Mesothelial cell of epicardium (in vitro differentiated cells): Measurements from ENCODE around the gene GCK. TPM values are rescaled to one million over a fixed set of nuclear protein-coding genes. Genes with fewer than 3 reads are reported as not detected.
A peak's percentile ranks its signal among the peaks of the same experiment; 100 is the strongest.

Experiments
- DNase-seq, 2 experiments: peaks; one replicate each; pipeline ENCODE4 v3.0.0; 2021; ENCODE audit warnings: low spot score in 2 of 2; ENCODE audit not compliant: unreplicated experiment in 2 of 2
- H3K27ac Mint-ChIP-seq: 2 replicates; pipeline ENCODE4 v1.8.0; 2021; ENCODE audit warnings: mixed read lengths
- H3K27me3 Mint-ChIP-seq: 2 replicates; pipeline ENCODE4 v1.8.0; 2021; ENCODE audit warnings: low read depth, mixed read lengths
- H3K36me3 Mint-ChIP-seq: 2 replicates; pipeline ENCODE4 v1.8.0; 2021; ENCODE audit warnings: mixed read lengths
- H3K4me1 Mint-ChIP-seq: 2 replicates; pipeline ENCODE4 v1.8.0; 2021; ENCODE audit warnings: mixed read lengths
- H3K4me3 Mint-ChIP-seq: 2 replicates; pipeline ENCODE4 v1.8.0; 2021; ENCODE audit warnings: mild to moderate bottlenecking, moderate library complexity, mixed read lengths
- H3K9me3 Mint-ChIP-seq: 2 replicates; pipeline ENCODE4 v1.8.0; 2021; ENCODE audit warnings: mixed read lengths
- total RNA-seq: library from RNA; stranded (reverse); gene quantifications from 3 replicates; pipeline ENCODE4 v1.2.1, GENCODE V29; 2021
- TF ChIP-seq, protein P1 (sequence below): fragments of 200-600 bp; sonication (generic); IDR thresholded peaks from one replicate; pipeline ENCODE4 v1.5.0; 2021; ENCODE audit warnings: antibody characterized with exemption; ENCODE audit not compliant: unreplicated experiment

The GCK gene
- total RNA-seq, 1 donor from 2014 or later: 1.5 TPM

DNA sequence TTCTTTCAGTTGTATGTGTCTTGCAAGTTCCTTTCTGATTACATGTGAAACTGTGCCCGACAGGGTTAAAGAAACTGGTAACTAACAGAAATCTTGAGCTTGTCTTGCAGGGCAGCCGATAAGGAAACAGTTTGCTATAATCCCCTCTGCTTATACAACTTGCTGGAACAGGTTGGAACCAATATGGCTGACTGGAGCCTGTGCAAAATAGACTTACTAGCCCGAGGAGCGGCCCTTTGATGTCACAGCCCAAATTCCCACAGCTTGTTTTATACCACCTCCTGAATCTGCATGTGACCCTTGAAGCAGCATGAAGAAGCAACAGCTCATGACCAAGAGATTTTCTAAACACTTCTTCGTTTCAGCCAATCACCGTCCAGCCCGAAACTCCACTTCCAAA, 8.2 kb upstream of the GCK start:
- peaks cover 25% of the 10 kb centered on the region for H3K27me3 Mint-ChIP-seq
- H3K4me3 Mint-ChIP-seq: no peak overlapping the region
- TF ChIP-seq, protein P1, sequence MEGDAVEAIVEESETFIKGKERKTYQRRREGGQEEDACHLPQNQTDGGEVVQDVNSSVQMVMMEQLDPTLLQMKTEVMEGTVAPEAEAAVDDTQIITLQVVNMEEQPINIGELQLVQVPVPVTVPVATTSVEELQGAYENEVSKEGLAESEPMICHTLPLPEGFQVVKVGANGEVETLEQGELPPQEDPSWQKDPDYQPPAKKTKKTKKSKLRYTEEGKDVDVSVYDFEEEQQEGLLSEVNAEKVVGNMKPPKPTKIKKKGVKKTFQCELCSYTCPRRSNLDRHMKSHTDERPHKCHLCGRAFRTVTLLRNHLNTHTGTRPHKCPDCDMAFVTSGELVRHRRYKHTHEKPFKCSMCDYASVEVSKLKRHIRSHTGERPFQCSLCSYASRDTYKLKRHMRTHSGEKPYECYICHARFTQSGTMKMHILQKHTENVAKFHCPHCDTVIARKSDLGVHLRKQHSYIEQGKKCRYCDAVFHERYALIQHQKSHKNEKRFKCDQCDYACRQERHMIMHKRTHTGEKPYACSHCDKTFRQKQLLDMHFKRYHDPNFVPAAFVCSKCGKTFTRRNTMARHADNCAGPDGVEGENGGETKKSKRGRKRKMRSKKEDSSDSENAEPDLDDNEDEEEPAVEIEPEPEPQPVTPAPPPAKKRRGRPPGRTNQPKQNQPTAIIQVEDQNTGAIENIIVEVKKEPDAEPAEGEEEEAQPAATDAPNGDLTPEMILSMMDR: no peak
- DNase-seq: no peak
- H3K27ac Mint-ChIP-seq: no peak overlapping the region
- H3K36me3 Mint-ChIP-seq: no peaks in the 10 kb centered on the region
- no peaks in the 10 kb centered on the region for H3K9me3 Mint-ChIP-seq
- H3K4me1 Mint-ChIP-seq: peaks cover 11% of the 10 kb centered on the region

DNA sequence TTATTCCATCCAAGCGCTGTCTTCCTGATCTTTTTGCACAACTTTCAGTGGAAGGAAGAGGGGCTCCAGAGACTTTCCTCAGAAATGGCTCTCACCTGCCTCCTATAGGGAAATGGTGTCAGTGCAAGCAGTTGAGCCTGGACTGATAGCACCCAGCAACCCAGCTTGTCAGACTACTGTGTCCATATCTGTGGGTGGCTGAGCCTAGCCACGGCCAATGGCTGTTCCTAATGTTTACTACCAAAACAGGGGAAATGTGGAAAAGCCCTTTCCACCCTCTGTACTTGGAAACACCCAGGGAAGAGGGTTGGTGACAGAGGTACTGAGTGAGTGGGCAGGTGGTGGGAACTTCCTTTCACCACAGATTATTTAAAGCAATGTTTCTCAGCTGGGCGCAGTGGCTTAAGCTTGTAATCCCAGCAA, 7.2 kb upstream of the GCK start:
- Mint-ChIP-seq H3K36me3 (no peaks in the 10 kb centered on the region), H3K4me1 (peaks cover 1% of the 10 kb centered on the region), H3K9me3 (no peaks in the 10 kb centered on the region), H3K27me3 (peaks cover 32% of the 10 kb centered on the region), H3K27ac (no peak overlapping the region), H3K4me3 (no peak overlapping the region)
- DNase-seq: peak in 1 of 2 experiments; percentile 63
- TF ChIP-seq, protein P1: peak; percentile 67

DNA sequence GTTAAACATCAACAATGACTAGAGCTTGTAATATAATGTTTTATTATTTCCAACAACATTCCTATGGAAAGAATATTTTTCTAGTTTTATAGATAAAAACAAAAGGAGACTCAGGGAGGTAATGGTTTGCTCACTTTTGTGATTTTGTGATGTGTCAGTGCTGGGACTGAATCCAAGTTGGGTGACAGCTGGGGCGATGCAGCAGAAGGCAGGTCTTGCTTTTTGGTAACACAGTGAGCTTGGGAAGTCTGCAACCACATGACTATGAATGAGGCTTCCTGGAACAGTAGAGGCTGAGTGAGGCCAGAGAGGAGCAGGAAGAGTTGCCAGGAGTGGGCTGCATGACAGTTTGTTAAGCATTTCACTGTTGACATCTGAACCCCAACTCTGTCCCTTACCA, 6.7 kb upstream of the GCK start:
- Mint-ChIP-seq H3K9me3 (no peaks in the 10 kb centered on the region), H3K27me3 (peaks cover 38% of the 10 kb centered on the region)
- TF ChIP-seq, protein P1: no peak

DNA sequence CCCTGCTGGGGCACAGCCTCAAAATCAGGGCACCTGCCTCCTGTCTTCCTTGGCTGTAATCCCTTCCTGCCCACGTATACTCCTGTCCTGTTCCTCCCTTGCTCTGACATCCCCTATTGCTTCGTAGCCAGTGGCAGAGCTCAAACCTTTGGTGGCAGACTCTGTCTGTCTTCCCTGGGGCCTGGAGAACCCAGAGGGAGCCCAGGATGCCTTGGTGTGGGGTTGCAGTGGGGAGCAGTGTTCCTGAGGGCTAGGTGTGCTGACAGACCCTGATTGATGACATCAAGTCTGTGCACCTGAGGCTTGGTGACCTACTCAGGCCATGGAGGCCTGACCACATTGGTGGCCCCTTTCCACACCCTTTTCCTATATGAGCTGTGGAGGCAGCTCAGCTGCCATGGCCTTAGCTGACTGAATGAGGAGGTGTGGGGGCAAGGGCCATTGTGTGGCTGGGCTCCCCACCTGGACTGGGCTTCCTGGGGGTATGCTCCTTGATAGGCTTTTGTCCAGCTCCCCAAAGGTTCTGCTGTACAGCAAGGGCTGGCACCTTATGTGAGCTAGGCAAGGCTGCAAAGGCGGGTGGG, 5.4 kb upstream of the GCK start:
- TF ChIP-seq, protein P1: no peak
- Mint-ChIP-seq H3K4me3 (no peak overlapping the region), H3K36me3 (no peaks in the 10 kb centered on the region), H3K4me1 (no peaks in the 10 kb centered on the region), H3K9me3 (no peaks in the 10 kb centered on the region), H3K27me3 (peaks cover 44% of the 10 kb centered on the region), H3K27ac (no peak overlapping the region)
- DNase-seq: no peak

More for the DNA sequence above, 6.7 kb upstream of the GCK start:
- H3K27ac Mint-ChIP-seq: no peak overlapping the region
- no peaks in the 10 kb centered on the region for H3K4me1 Mint-ChIP-seq
- no peak for DNase-seq
- H3K4me3 Mint-ChIP-seq: no peak overlapping the region
- H3K36me3 Mint-ChIP-seq: no peaks in the 10 kb centered on the region

DNA sequence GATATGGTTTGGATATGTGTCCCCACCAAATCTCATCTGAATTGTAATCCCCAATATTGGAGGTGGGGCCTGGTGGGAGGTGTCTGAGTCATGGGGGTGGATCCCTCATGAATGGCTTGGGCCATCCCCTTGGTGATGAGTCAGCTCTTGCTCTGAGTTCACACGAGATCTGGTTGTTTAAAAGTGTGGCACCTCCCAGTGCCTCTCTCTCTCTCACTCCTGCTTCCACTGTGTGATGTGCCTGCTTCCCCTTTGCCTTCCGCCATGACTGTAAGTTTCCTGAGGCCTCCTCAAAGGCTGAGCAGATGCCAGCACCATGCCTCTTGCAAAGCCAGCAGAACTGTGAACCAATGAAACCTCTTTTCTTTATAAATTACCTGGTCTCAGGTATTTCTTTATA, 4.8 kb upstream of the GCK start:
- Mint-ChIP-seq H3K36me3 (no peaks in the 10 kb centered on the region), H3K9me3 (no peaks in the 10 kb centered on the region), H3K27ac (no peak overlapping the region), H3K27me3 (peaks cover 44% of the 10 kb centered on the region), H3K4me1 (no peaks in the 10 kb centered on the region), H3K4me3 (no peak overlapping the region)
- DNase-seq: no peak
- TF ChIP-seq, protein P1: no peak
